Activated naive CD8-positive, alpha-beta T cell treated with anti-CD3 and anti-CD28 coated beads, Interleukin-2, amount 50 U/mL, for 16 hours (primary cell): Measurements from ENCODE around the gene EVX1.

Source experiments
- DNase-seq: peaks from one replicate; pipeline ENCODE4 v3.0.0-alpha.2; 2020; ENCODE audit warnings: low read depth, low spot score

Gene EVX1

DNA sequence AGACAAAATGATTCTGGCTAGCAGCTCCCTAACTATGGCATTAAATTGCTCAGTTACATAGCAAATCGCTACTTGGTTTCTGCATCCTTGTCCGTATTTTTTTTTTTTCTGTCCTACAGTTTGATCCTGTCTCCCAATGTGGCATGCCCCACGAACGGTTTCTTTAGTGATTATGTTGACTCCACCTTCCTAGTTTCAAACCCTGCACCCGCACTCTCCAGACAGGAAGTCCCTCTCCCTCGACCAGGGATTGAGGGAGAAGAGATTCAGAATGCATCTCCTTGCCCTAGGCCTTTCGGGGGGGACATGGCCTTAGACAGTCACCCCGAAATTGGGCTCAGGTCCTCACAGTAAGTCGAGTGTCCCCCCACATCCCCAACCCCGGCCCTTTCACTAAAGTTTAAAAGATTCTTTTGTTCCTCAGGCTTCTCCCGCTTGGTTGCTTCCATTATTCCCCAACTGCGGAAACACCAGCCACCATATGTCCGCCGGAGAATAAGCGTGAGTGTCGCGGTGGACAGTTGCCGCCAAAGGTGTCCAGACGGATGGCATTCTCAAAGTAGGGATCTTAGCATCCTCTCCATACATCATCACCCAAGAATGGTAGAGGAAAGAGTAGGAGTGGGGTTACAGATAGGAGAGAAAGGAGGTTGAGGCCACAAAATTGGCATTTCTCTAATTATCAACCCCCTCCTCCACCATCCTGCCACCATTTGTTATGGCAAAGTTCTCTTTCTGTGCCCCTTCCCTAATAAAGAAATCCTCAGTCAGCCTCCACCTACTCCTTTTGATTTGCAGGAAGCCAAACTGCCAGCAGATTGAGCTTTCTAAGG lies 7.3 kb downstream of the EVX1 start:
- no peak for DNase-seq

DNA sequence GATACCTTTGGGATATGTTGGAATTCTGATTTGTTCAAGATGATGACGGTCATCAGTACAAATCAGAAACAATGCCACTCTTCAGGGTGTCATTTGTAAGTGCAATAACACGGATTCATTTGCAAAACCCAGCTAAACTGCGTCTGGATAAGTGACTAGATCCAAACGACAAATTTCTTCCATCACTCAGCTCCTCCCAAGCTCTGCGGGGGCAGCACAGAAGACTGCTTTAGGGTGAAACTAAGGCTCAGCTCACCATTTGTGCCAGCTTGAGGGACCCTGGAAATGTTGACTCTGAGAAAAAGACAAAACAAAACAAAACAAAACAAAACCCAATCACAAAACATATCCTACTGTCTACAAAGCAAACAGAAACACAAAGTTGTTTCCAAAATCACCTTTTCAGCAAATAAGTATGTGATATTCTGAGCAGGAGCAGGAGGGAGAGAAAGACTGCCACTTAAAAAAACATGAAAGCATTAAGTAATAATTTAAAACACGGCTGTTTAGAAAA lies 8.0 kb downstream of the EVX1 start:
- no peak for DNase-seq

DNA sequence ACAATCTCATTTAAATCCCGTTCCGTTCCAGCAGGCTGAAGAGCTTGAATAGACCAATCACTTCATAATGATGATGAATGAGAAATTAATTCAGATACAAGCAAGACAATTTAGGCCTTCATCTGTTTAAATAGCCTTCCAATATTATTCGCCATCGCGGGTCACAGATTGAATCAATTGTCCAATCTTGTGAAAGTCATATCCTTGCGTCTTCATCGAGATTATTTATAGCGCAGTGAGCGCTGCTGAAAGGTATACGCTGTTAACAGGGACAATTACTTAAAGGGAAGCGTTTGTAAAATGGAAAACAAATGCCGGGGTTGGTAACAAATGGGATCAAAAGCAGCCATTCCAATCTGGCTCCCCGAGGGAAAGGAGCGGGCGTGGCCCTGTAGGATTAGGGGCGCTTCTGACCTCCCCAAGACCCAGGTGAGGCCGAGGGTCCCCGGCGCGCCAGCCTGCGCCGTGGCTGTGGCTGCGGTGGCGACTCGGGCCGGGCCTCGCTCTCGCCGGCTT lies 8.6 kb downstream of the EVX1 start:
- no peak for DNase-seq

DNA sequence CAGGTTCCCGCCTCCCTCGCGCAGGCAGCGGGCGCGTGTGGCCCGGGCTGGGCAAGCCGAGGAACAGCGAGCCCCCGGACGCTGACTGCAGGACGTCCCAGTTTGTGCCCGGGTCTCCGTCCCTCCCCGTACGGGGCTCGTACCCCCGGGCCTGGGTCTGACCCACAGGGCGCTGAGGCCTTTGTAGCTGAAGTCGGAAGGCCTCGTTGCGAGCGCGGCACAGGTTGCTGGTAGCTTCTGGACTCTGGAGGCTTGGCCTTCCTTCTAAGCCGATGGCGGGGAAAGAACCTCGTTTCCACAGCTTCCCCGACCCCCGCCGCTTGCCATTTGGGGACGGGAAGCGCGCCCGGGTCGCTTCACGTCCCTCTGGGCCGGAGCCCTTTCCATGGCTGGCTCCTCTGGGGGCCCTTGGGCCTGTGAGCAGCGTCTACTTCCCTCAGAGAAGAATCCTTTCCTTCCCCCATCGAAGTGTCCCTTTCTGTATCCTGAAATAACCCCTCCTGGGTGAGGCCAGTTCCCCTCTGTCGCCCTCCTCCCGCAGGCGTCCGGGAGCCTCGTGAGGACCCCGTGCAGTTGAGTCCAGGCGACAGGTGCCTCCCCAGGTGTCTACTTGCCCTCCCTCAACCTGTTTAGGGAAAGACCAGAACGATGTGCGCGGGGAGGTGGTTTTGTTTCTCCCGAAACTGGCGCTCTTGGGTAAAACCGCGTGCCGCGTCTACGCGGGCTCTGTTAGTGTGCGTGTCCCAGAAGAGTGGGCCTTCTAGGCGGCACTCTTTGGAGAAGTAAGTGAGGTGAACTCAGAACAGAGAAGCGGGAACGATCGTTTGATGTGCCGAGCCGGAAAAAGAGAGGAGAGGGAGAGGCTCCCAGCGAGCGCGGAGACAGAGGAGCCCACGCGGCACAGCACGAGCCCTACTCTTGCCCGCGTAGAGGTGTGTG lies 9.3 kb downstream of the EVX1 start:
- no peak for DNase-seq

DNA sequence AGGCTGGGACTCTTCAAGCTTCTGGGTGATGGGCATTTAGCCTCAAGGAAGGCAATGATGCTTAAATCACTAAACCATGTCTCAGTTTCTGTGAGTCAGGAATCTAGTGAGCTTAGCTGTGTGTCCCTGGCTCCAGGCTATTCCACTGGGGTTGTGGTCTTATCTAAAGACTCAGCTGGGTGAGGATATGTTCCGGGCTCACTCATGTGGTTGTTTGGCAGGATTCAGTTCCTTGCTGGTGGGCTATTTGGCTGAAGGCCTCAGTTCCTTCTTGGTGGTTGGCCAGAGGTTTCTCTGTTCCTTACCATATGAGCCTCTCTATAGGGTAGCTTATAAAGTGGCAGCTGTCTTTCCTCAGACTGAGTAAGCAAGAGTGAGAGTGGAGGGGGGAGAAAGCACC lies 12.0 kb downstream of the EVX1 start:
- no peak for DNase-seq

DNA sequence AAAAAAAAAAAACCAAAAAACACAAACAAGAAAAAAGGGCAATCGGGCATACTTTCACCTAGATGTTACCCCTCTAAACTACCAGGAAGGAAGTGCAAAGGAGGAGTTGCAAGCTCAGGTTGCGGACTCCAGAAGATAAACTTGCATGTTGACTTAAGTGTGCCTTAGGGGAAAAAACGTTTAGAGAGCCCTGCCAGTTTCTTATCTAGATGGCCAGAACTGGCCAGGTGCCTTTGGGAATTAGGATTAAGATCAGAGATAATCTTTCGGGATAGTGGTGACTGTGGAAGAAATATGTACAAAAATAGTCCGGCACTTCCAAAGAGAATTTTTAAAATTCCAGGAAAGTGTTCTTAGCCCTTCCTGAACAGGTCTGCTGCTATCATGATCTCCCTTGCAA lies 17.6 kb downstream of the EVX1 start:
- DNase-seq: no peak

DNA sequence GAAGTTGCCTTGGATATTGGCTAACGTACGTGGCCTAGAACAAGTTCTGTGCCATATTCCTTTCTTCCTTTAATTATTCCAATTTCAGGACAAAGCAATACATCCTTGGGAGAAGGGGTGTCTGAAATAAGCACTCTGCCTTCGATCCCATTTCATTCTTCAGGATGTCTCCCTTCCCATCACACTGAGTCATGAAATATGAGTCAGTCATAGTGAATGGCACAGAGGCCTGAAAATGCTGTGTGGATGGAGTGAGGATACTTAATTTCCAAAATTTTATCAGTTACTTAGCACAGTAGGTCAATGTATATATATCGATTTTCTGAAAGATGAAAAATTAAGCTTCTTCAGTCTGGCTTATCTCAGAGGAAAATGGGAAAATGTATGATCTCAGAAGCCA lies 19.5 kb downstream of the EVX1 start:
- DNase-seq: no peak

DNA sequence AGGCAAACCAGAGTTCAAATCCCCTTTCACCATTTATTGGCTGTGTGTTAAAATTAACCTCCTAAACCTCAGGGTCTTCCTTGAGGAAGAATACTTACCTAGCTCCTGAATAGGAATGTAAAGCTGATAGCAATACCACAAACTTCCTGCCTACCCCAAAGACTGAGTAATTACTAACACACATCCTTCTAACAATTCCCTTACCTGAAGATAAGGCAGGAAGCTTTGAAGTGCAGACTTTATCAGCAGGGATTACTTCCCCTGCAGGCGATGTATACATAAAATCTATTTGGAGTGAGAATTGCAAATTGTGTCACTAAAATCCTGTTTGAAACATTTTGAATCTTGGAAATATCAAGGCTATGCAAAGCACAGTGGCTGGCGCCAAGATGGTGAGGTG lies 21.2 kb downstream of the EVX1 start:
- no peak for DNase-seq

DNA sequence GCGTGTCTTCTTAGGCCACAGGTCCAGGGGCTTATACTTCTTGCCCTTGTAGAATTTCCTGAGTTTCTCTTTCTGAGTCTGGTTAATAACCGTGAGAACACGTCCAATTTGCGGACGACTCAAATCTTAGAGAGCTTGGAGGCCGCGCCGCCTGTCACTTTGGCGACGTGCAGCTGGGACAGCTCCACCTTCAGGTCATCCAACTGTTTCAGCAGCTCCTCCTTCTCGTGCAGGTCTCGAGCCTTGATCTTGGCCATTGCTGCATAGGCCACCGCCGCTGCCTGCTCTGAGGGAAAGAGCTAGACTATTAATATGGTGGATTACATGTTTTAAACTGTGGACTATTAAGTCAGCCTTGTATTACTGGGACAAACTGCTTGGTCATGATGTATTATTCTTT lies 26.9 kb downstream of the EVX1 start:
- DNase-seq: no peak

DNA sequence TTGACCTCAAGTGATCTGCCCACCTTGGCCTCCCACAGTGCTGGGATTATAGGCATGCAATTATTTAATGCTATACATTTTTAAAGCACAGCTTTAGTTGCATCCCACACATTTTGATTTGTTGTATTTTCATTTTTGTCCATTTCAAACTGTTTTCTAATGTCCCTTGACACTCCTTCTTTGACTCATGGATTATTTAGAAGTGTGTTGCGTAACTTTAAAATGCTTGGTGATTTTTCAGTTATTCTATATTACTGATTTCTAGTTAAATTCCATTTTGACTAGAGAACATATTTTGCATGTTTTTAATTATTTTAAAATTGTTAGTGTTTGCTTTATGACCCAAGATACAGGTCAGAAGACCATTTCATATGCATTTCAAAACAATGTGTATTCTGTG lies 28.8 kb downstream of the EVX1 start:
- DNase-seq: no peak

DNA sequence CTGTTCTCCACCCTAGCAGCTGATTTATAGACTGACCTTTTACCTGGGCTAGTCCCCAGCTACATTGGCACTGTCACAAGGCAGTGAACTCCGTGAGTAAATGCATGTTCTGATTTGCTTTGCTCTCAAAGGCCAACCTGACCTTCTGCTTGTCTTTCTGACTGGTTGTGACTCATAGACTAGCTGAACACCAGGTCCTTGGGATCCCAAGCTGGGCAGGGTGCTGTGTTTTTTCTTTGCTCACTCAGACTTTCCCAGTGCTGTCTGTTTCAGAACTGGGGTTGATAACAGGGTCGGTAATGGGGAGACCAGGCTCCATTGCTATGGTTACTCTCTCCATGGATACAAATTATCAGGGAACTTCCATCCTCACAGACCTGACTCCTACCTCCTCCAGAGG lies 35.0 kb downstream of the EVX1 start:
- DNase-seq: no peak

DNA sequence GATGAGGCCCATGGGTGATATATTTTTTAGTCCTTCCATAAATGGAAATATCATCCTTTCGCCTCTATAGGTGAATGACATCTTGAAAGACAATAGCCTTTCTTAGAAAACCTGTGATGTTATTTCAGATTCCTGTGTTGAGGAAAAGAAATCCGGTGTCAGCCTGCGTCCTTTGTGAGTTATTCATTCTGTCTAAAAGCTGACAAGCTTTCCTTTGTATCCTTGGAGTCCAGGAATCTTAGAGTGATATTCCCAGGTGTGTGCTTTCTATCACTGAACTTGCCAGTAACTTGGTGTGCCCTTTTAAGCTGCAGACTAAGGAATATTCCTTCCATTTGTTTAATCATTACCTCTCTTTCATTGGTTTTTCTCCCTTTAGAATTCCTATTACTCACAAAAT lies 41.0 kb downstream of the EVX1 start:
- DNase-seq: no peak

DNA sequence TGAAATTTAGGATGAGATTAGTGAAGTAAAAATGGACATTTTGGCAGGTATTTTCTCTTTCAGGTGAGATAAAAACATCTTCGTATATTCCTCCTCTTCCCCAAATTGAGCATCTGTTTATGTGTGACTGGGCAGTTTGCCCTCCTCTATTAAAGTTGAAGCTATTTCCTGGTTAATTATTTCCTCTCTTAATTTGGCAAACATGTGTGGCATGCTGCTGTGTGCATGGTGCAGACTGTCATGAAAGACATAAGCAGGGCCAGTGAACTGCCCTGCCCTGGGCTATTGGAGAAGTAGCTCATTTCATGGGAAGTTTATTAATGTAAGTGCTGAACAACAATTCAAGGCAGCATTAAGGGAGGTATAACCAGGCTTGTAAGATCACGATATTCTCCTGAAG lies 52.6 kb downstream of the EVX1 start:
- no peak for DNase-seq

DNA sequence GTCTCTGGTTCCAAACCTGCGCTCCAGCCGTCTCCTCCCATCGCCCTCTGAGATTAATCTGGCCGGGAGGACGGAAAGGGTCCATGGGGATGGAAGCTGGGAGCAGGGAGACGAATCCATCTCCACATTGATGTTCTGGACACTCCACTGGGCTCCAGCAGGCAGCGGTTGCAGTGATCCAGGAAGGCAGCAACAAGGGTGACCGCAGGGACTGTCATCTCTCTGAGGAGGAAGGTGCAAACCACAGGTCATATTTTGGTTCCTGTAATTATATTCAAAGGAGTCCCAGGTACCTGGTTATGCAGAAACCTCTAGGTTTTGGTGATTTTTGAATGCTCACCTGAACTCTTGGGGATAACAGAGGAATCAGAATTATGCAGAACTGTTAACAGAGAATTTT lies 54.8 kb downstream of the EVX1 start:
- DNase-seq: no peak
